ENCODE results near the gene GJC2.

DNA sequence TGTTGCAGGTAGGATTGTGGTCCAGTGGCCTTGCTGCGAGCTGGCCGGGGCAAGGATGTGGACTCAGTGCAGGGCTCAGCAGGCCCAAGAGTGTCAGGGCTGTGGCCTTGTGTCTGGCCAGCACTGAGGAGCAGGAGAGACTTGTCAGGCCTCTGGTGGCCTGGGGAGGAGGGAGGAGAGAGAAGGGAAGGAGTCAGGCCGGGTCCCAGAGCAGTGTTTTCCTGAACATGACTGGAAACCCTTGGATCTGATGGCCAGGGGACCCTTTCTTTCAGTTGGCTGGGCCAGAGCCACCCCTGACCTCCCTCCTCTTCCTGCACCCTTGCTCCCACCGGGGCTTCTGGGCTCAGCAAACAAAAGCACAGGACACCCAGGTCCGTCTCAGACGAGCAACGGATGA lies 20.9 kb downstream of the GJC2 start:
- TF ChIP-seq POLR2A (IDR thresholded peaks at IDR 0.05) (no peak), EP300 (IDR thresholded peaks at IDR 0.05) (no peak), POLR2AphosphoS5 (IDR thresholded peaks at IDR 0.05) (no peak)
- TF ChIP-seq, protein P1, sequence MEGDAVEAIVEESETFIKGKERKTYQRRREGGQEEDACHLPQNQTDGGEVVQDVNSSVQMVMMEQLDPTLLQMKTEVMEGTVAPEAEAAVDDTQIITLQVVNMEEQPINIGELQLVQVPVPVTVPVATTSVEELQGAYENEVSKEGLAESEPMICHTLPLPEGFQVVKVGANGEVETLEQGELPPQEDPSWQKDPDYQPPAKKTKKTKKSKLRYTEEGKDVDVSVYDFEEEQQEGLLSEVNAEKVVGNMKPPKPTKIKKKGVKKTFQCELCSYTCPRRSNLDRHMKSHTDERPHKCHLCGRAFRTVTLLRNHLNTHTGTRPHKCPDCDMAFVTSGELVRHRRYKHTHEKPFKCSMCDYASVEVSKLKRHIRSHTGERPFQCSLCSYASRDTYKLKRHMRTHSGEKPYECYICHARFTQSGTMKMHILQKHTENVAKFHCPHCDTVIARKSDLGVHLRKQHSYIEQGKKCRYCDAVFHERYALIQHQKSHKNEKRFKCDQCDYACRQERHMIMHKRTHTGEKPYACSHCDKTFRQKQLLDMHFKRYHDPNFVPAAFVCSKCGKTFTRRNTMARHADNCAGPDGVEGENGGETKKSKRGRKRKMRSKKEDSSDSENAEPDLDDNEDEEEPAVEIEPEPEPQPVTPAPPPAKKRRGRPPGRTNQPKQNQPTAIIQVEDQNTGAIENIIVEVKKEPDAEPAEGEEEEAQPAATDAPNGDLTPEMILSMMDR (IDR thresholded peaks at IDR 0.05): no peak

All from upper lobe of left lung (tissue), 4 donors.